ENCODE results near the gene SH3BP5. TPM values are rescaled to one million over a fixed set of nuclear protein-coding genes. Genes with fewer than 3 reads are reported as not detected.

SH3BP5 gene
- total RNA-seq, 1 experiment from 2014 or later = 20.3 TPM

- no peak for DNase-seq (ENCODE audit: low spot score)
- Histone ChIP-seq H3K27me3 (replicated peaks; ENCODE audit: insufficient read depth, low read depth, low read length, poor library complexity) (no peaks in the 10 kb centered on the region), H3K36me3 (ENCODE audit: insufficient read depth, low read length, poor library complexity, severe bottlenecking) (no peaks in the 10 kb centered on the region), H3K27ac (ENCODE audit: low read depth, low read length, poor library complexity, severe bottlenecking) (no peak overlapping the region), H3K9me3 (ENCODE audit: low read depth, low read length, poor library complexity, severe bottlenecking) (no peaks in the 10 kb centered on the region), H3K4me1 (ENCODE audit: insufficient read depth, low read length, poor library complexity, severe bottlenecking) (peaks cover 17% of the 10 kb centered on the region), H3K4me3 (ENCODE audit: low read depth, low read length, poor library complexity, severe bottlenecking) (no peak overlapping the region)
- intact Hi-C loops (cut with micrococcal nuclease; ENCODE audit: unreplicated experiment) = no loop called here
- no peak for TF ChIP-seq CTCF (conservative IDR thresholded peaks at IDR 0.05; ENCODE audit: low read depth, low read length)
- no peak for TF ChIP-seq EZH2 (IDR thresholded peaks at IDR 0.05; ENCODE audit: borderline replicate concordance, low read depth, low read length, poor library complexity, severe bottlenecking)
- CTCF ChIA-PET = no interaction called here
- no TSS peak for BruUV-seq (replicated peaks)
- POLR2A ChIA-PET (ENCODE audit: low non-redundant PET) = no interaction called here
Observed at GRCh38 chr3:15290736-15291135, 41.6 kb downstream of the SH3BP5 start.

GRCh38 chr3:15289661-15290060 lies 42.7 kb downstream of the SH3BP5 start:
- POLR2A ChIA-PET (ENCODE audit: low non-redundant PET) = no interaction called here
- DNase-seq (ENCODE audit: low spot score) = no peak
- TF ChIP-seq CTCF (conservative IDR thresholded peaks at IDR 0.05; ENCODE audit: low read depth, low read length) (no peak), EZH2 (IDR thresholded peaks at IDR 0.05; ENCODE audit: borderline replicate concordance, low read depth, low read length, poor library complexity, severe bottlenecking) (no peak)
- Histone ChIP-seq H3K27ac (ENCODE audit: low read depth, low read length, poor library complexity, severe bottlenecking) (no peak overlapping the region), H3K36me3 (ENCODE audit: insufficient read depth, low read length, poor library complexity, severe bottlenecking) (no peaks in the 10 kb centered on the region), H3K27me3 (replicated peaks; ENCODE audit: insufficient read depth, low read depth, low read length, poor library complexity) (no peaks in the 10 kb centered on the region), H3K9me3 (ENCODE audit: low read depth, low read length, poor library complexity, severe bottlenecking) (no peaks in the 10 kb centered on the region), H3K4me1 (ENCODE audit: insufficient read depth, low read length, poor library complexity, severe bottlenecking) (peaks cover 21% of the 10 kb centered on the region), H3K4me3 (ENCODE audit: low read depth, low read length, poor library complexity, severe bottlenecking) (no peak overlapping the region)
- CTCF ChIA-PET = no interaction called here
- BruUV-seq (replicated peaks) = no TSS peak
- intact Hi-C loops (cut with micrococcal nuclease; ENCODE audit: unreplicated experiment) = no loop called here

GRCh38 chr3:15288331-15289035 lies 43.9 kb downstream of the SH3BP5 start:
- ChIA-PET POLR2A (ENCODE audit: low non-redundant PET) (no interaction called here), CTCF (no interaction called here)
- H3K36me3 ChIP-seq (ENCODE audit: insufficient read depth, low read length, poor library complexity, severe bottlenecking) = no peaks in the 10 kb centered on the region
- no peaks in the 10 kb centered on the region for H3K9me3 ChIP-seq (ENCODE audit: low read depth, low read length, poor library complexity, severe bottlenecking)
- H3K4me1 ChIP-seq (ENCODE audit: insufficient read depth, low read length, poor library complexity, severe bottlenecking) = peaks cover 29% of the 10 kb centered on the region
- intact Hi-C loops (cut with micrococcal nuclease; ENCODE audit: unreplicated experiment) = no loop called here
- no peak overlapping the region for H3K27ac ChIP-seq (ENCODE audit: low read depth, low read length, poor library complexity, severe bottlenecking)
- TF ChIP-seq EZH2 (IDR thresholded peaks at IDR 0.05; ENCODE audit: borderline replicate concordance, low read depth, low read length, poor library complexity, severe bottlenecking) (no peak), CTCF (conservative IDR thresholded peaks at IDR 0.05; ENCODE audit: low read depth, low read length) (no peak)
- no peak overlapping the region for H3K4me3 ChIP-seq (ENCODE audit: low read depth, low read length, poor library complexity, severe bottlenecking)
- BruUV-seq (replicated peaks) = no TSS peak
- no peak for DNase-seq (ENCODE audit: low spot score)
- H3K27me3 ChIP-seq (replicated peaks; ENCODE audit: insufficient read depth, low read depth, low read length, poor library complexity) = no peaks in the 10 kb centered on the region
